GM13976 (cell line): Measurements from ENCODE around the gene SPARCL1.
"Not testable (repeated sequence)": the region's sequence is repeated elsewhere in the genome, so short reads cannot be mapped to it uniquely, and the experiment has no call there.

Source experiments
- DNase-seq: peaks from one replicate; pipeline ENCODE4 v3.0.0; 2012; ENCODE audit warnings: low spot score
- CTCF ChIP-seq: IDR thresholded peaks from 2 replicates; pipeline ENCODE4 v1.5.1; 2012; ENCODE audit warnings: borderline replicate concordance, mild to moderate bottlenecking; ENCODE audit not compliant: insufficient read depth; ENCODE audit errors: extremely low read depth, missing control alignments, control extremely low read depth
- in situ Hi-C: fragments of 300-500 bp; cut with MboI; formaldehyde crosslinking; loops from one replicate; pipeline ENCODE4 v1.12.0; 2022; ENCODE audit warnings: low sequenced_read_pairs, mixed read lengths, inconsistent platforms; ENCODE audit not compliant: unreplicated experiment

The SPARCL1 gene

GRCh38 chr4:87426865-87427517 is 102.2 kb downstream of the SPARCL1 start:
- no peak for TF ChIP-seq CTCF
- DNase-seq, result no peak
- in situ Hi-C loops, result loop anchor here (25.0 kb wide), 1 partner anchor 490 kb away; the partner anchor contains the start of gene AFF1

GRCh38 chr4:87425711-87426110 is 103.5 kb downstream of the SPARCL1 start:
- DNase-seq, result no peak
- no peak for TF ChIP-seq CTCF
- in situ Hi-C loops, result loop anchor here (25.0 kb wide), 1 partner anchor 488 kb away; the partner anchor contains the start of gene AFF1

GRCh38 chr4:87424099-87424543 is 105.1 kb downstream of the SPARCL1 start:
- DNase-seq, in situ Hi-C loops: not testable (repeated sequence)
